SK-N-SH (cell line): ENCODE measurements around the gene PRTFDC1. TPM values are rescaled to one million over a fixed set of nuclear protein-coding genes. Genes with fewer than 3 reads are reported as not detected.

ENCODE experiments used
- CTCF ChIA-PET: fragments of 300-600, 350-600 bp; formaldehyde crosslinking; extraction: SDS; loops from one replicate; lab custom pipeline; 2021; lab: Yijun Ruan, JAX
- POLR2A ChIA-PET: fragments of 350-600 bp; sonication (Branson Sonifier 250); formaldehyde crosslinking; extraction: SDS; loops from one replicate; lab custom pipeline; 2020; ENCODE audit warnings: antibody characterized with exemption, inconsistent platforms; lab: Yijun Ruan, JAX
- DNase-seq: peaks from one replicate; pipeline ENCODE4 v3.0.0; 2012
- H2AFZ ChIP-seq: fragments of 200-600 bp; sonication (generic); 2 replicates; pipeline ENCODE4 v1.8.1; 2016; ENCODE audit warnings: antibody characterized with exemption, mild to moderate bottlenecking, low read depth
- H3F3A ChIP-seq: fragments of 200-600 bp; sonication (generic); replicated peaks from 2 replicates; pipeline ENCODE3; 2016; ENCODE audit warnings: antibody characterized with exemption, mild to moderate bottlenecking; ENCODE audit not compliant: insufficient read depth
- H3K27ac ChIP-seq, 2 experiments: fragments of 200-500 bp in 1 of 2; fragments of 200-600 bp in 1 of 2; sonication (Bioruptor generic) in 1 of 2; sonication (generic), shearing (Covaris generic) in 1 of 2; 2 replicates each; pipeline versions ENCODE4 v1.5.1 to v1.6.1; 2014 to 2016; ENCODE audit warnings: low read depth in 2 of 2, inconsistent platforms in 1 of 2, low read length in 1 of 2, mild to moderate bottlenecking in 1 of 2, mixed read lengths in 1 of 2
- H3K27me3 ChIP-seq: fragments of 200-600 bp; sonication (generic), shearing (Covaris generic); 2 replicates; pipeline ENCODE4 v1.6.1; 2016; ENCODE audit warnings: mixed run types; ENCODE audit not compliant: insufficient read depth
- H3K36me3 ChIP-seq, 2 experiments: fragments of 200-500 bp in 1 of 2; fragments of 200-600 bp in 1 of 2; sonication (Bioruptor generic) in 1 of 2; sonication (generic) in 1 of 2; replicated peaks in 1 of 2; 2 replicates each; pipeline versions ENCODE3 to v1.5.1; 2014 to 2016; ENCODE audit warnings: low read length in 1 of 2, mild to moderate bottlenecking in 1 of 2; ENCODE audit not compliant: insufficient read depth in 2 of 2, control insufficient read depth in 1 of 2
- H3K4me1 ChIP-seq, 2 experiments: fragments of 200-500 bp in 1 of 2; fragments of 200-600 bp in 1 of 2; sonication (Bioruptor generic) in 1 of 2; sonication (generic), shearing (Covaris generic) in 1 of 2; 2 replicates each; pipeline versions ENCODE4 v1.5.1 to v1.6.1; 2014 to 2016; ENCODE audit warnings: low read depth in 1 of 2, low read length in 1 of 2, mixed run types in 1 of 2; ENCODE audit not compliant: insufficient read depth in 2 of 2, control insufficient read depth in 1 of 2
- H3K4me2 ChIP-seq: fragments of 200-600 bp; sonication (generic), shearing (Covaris generic); 2 replicates; pipeline ENCODE4 v1.6.1; 2017; ENCODE audit warnings: mixed run types
- H3K4me3 ChIP-seq, 2 experiments: fragments of 200-500 bp in 1 of 2; fragments of 200-600 bp in 1 of 2; sonication (Bioruptor generic) in 1 of 2; sonication (generic), shearing (Covaris generic) in 1 of 2; 2 replicates each; pipeline versions ENCODE4 v1.5.1 to v1.8.1; 2014 to 2016; ENCODE audit warnings: low read depth in 2 of 2, inconsistent platforms in 1 of 2, low read length in 1 of 2, mild to moderate bottlenecking in 1 of 2, mixed read lengths in 1 of 2, moderate library complexity in 1 of 2
- H3K79me2 ChIP-seq: fragments of 200-600 bp; sonication (generic); 2 replicates; pipeline ENCODE4 v1.8.1; 2017; ENCODE audit warnings: mild to moderate bottlenecking; ENCODE audit not compliant: insufficient read depth
- H3K9ac ChIP-seq: fragments of 200-600 bp; sonication (generic); 2 replicates; pipeline ENCODE4 v1.6.1; 2017; ENCODE audit warnings: mixed run types
- H3K9me2 ChIP-seq: fragments of 200-600 bp; sonication (generic); 2 replicates; pipeline ENCODE4 v1.6.1; 2017; ENCODE audit warnings: mixed run types
- H3K9me3 ChIP-seq: fragments of 200-600 bp; sonication (generic); 2 replicates; pipeline ENCODE4 v1.6.1; 2017; ENCODE audit warnings: mixed run types, mild to moderate bottlenecking, moderate library complexity
- H4K20me1 ChIP-seq: fragments of 200-600 bp; sonication (generic); 2 replicates; pipeline ENCODE4 v1.6.1; 2017; ENCODE audit warnings: mild to moderate bottlenecking, mixed run types; ENCODE audit not compliant: insufficient read depth
- CHD2 ChIP-seq: fragments of 150-350 bp; IDR thresholded peaks from 2 replicates; pipeline ENCODE4 v1.6.1; 2018; ENCODE audit warnings: low read length; ENCODE audit not compliant: partially characterized antibody
- ELF1 ChIP-seq: IDR thresholded peaks from 2 replicates; pipeline ENCODE4 v1.4.0; 2012
- FOSL2 ChIP-seq: IDR thresholded peaks from 2 replicates; pipeline ENCODE4 v1.4.0; 2012; ENCODE audit warnings: low read depth, mild to moderate bottlenecking, moderate library complexity, borderline replicate concordance
- JUND ChIP-seq: IDR thresholded peaks from 2 replicates; pipeline ENCODE4 v1.4.0; 2012
- NFIC ChIP-seq: IDR thresholded peaks from 2 replicates; pipeline ENCODE4 v1.4.0; 2012; ENCODE audit warnings: borderline replicate concordance
- POLR2AphosphoS5 ChIP-seq: IDR thresholded peaks from 2 replicates; pipeline ENCODE4 v1.6.1; 2012; ENCODE audit warnings: low read depth, low read length
- TCF12 ChIP-seq: IDR thresholded peaks from 2 replicates; pipeline ENCODE4 v1.4.0; 2012
- TEAD4 ChIP-seq: IDR thresholded peaks from 2 replicates; pipeline ENCODE4 v1.4.0; 2012; ENCODE audit warnings: mild to moderate bottlenecking, borderline replicate concordance; ENCODE audit not compliant: insufficient read depth
- WGBS: methylation state at CpG from one replicate; pipeline ENCODE4 v1.1.6; 2017; ENCODE audit warnings: low lambda C conversion rate; 5-methylcytosine and 5-hydroxymethylcytosine counted together
- polyA plus RNA-seq, 3 experiments: library from polyadenylated mRNA; depleted of rRNA; stranded (reverse); fragments of >200 nt; gene quantifications; 2 replicates each; pipeline ENCODE4 v1.2.3, GENCODE V29; 2012
- TF ChIP-seq, protein P1 (sequence below): IDR thresholded peaks from 2 replicates; pipeline ENCODE4; 2012

The PRTFDC1 gene
- polyA plus RNA-seq, 1 of the 3 experiments (the other 2 are of a cell fraction): 6.6 TPM

DNA sequence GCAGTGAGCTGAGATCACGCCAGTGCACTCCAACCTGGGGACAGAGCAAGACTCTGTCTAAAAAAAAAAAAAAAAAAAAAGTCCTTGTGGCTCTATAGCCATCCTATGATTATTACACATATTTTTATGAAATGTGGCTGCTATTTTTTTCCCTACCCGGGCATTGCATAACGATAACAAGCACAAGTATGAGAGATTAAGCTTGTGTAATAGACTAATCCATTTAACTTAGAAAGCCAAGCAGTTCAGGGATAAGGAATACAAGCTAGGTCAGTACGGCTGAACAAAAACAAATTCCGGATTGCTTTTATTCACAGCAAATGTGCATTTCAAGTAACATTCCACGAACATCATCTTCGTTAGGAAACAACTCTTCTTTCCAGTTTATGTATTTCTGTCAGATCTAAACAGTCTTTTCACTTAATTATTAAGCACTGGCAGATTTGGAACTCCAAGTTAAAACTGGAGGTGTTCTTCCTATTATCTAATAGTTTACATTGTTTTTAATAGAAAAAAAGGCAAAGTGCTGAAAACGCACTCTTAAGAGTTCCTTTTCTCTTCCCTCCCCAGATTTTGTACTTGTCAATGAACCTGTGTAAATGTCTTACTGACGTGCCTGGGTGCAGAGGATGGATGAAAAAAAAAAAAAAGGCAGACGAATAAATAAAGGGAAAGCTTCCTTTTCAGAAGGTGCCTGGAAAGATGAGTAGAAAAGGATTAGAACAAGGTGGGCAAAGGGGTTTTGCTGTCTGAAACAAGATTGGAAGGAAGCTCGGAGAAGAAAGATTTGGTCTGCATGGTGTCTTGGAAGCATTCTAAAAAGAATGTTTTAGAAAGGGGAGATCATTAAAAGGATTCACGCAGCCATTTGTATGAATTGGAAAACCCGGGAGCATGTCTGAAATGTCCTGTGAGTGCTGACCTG is 81.1 kb downstream of the PRTFDC1 start:
- CTCF ChIA-PET: no interaction called here
- no peak for DNase-seq
- POLR2A ChIA-PET: interaction anchor here (0.6 kb wide), 1 partner anchor 53 kb away, joined by 4 read pairs; no protein-coding TSS in a partner anchor

DNA sequence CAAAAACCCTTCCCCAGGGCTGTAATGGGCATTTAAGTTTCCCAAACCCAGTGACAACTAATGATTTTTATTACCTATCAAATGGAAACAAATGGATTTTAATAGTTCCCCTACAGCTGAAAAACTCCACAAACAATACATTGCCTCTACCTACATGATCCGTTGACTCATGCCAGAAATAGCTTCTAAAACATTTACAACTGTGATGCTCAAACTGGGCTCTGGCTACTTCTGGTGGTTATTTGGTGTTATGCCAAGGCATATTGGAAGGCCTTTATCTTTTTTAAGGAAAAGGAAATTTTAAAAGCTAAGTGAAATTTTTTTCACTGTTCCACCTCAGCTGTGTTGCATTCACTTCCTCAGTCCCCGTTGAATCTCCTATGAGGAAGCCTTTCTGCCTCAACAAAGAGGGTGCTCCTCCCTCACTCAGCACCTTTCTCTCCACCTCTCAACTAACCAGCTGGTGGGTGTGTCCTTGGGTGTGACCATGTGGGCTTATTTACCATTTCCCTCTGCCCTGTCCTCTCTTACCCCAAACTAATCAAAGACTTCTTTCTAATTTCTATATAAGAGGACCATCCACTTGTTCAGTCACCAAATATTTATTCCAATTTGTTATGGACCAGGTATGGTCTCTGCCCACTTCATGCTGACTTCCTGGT is 82.9 kb downstream of the PRTFDC1 start:
- H3F3A ChIP-seq: peaks cover 15% of the 10 kb centered on the region
- peaks cover 3 to 44% of the 10 kb centered on the region in 2 experiments; a peak in 3 of 4 replicates for H3K4me1 ChIP-seq
- 60% methylated on average over 2 of the region's 2 CpGs for WGBS
- no peak for DNase-seq
- H4K20me1 ChIP-seq: no peaks in the 10 kb centered on the region
- no peak overlapping the region for H3K27ac ChIP-seq
- no peaks in the 10 kb centered on the region for H3K27me3 ChIP-seq
- TF ChIP-seq NFIC (peak; percentile 51; the same call in 1 of the 2 replicates), JUND (peak; percentile 36; the same call in 1 of the 2 replicates), POLR2AphosphoS5 (no peak), FOSL2 (peak; percentile 44; the same call in 1 of the 2 replicates), CHD2 (no peak), TCF12 (peak; percentile 39), ELF1 (no peak), TEAD4 (no peak)
- no peak overlapping the region for H2AFZ ChIP-seq
- no peaks in the 10 kb centered on the region for H3K9me3 ChIP-seq
- H3K9ac ChIP-seq: no peak overlapping the region
- no peaks in the 10 kb centered on the region for H3K36me3 ChIP-seq
- H3K79me2 ChIP-seq: no peaks in the 10 kb centered on the region
- ChIA-PET CTCF (no interaction called here), POLR2A (no interaction called here)
- H3K9me2 ChIP-seq: no peaks in the 10 kb centered on the region
- H3K4me2 ChIP-seq: no peak overlapping the region
- H3K4me3 ChIP-seq: no peak overlapping the region

More for the DNA sequence above, 81.1 kb downstream of the PRTFDC1 start:
- H3K27ac ChIP-seq: no peak overlapping the region
- no peaks in the 10 kb centered on the region for H3K36me3 ChIP-seq
- H3K79me2 ChIP-seq: no peaks in the 10 kb centered on the region
- H3F3A ChIP-seq: peaks cover 15% of the 10 kb centered on the region
- no peaks in the 10 kb centered on the region for H3K9me3 ChIP-seq
- H3K4me3 ChIP-seq: no peak overlapping the region
- H4K20me1 ChIP-seq: no peaks in the 10 kb centered on the region
- no peaks in the 10 kb centered on the region for H3K27me3 ChIP-seq
- H3K4me2 ChIP-seq: no peak overlapping the region
- H3K9ac ChIP-seq: no peak overlapping the region
- H3K9me2 ChIP-seq: no peaks in the 10 kb centered on the region
- H2AFZ ChIP-seq: no peak overlapping the region
- WGBS: 93% methylated on average over 13 of the region's 13 CpGs
- TF ChIP-seq, protein P1, sequence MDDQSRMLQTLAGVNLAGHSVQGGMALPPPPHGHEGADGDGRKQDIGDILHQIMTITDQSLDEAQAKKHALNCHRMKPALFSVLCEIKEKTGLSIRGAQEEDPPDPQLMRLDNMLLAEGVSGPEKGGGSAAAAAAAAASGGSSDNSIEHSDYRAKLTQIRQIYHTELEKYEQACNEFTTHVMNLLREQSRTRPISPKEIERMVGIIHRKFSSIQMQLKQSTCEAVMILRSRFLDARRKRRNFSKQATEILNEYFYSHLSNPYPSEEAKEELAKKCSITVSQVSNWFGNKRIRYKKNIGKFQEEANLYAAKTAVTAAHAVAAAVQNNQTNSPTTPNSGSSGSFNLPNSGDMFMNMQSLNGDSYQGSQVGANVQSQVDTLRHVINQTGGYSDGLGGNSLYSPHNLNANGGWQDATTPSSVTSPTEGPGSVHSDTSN: no peak
- H3K4me1 ChIP-seq: peaks cover 3 to 30% of the 10 kb centered on the region in 2 experiments; a peak in 3 of 4 replicates
